ENCODE data around the gene B4GALT2.

B4GALT2 gene

GRCh38 chr1:44038876-44039657, 60.1 kb downstream of the B4GALT2 start:
- 0 out of 22 replicates have a peak, but pooled peaks cover 0 to 6% (median 0%) of the 10 kb centered on the region in 11 experiments for H4K20me1 ChIP-seq
- no peaks in the 10 kb centered on the region for H3K9me3 ChIP-seq (replicated peaks in 1 of 11)
- no peak overlapping the region for H3K4me3 ChIP-seq
- H3K27ac ChIP-seq: no peak overlapping the region
- H3K4me1 ChIP-seq: peaks cover 18 to 47% (median 26%) of the 10 kb centered on the region in 10 experiments
- TF ChIP-seq Cebpa-rat (IDR thresholded peaks at IDR 0.05): no peak
- H3K4me2 ChIP-seq: peak overlapping the region in 2 of 11 experiments; percentile 6 to 24; a peak in 2 of 22 replicates
- H3K36me3 ChIP-seq: no peaks in the 10 kb centered on the region
- H3K9ac ChIP-seq: no peak overlapping the region
- no peaks in the 10 kb centered on the region for H3K27me3 ChIP-seq

GRCh38 chr1:44040418-44040817, 61.4 kb downstream of the B4GALT2 start:
- TF ChIP-seq Cebpa-rat (IDR thresholded peaks at IDR 0.05): peak in 2 of 11 experiments; percentile 45 to 57; a peak in 5 of 22 replicates
- H3K4me2 ChIP-seq: peak overlapping the region in 8 of 11 experiments; percentile 17 to 68 (median 46); a peak in 13 of 22 replicates
- H4K20me1 ChIP-seq: 0 out of 22 replicates have a peak, but pooled peaks cover 0 to 6% (median 0%) of the 10 kb centered on the region in 11 experiments
- H3K27ac ChIP-seq: no peak overlapping the region
- no peak overlapping the region for H3K4me3 ChIP-seq
- H3K9me3 ChIP-seq (replicated peaks in 1 of 11): no peaks in the 10 kb centered on the region
- H3K36me3 ChIP-seq: no peaks in the 10 kb centered on the region
- peaks cover 18 to 52% (median 27%) of the 10 kb centered on the region in 10 experiments for H3K4me1 ChIP-seq
- no peak overlapping the region for H3K9ac ChIP-seq
- no peaks in the 10 kb centered on the region for H3K27me3 ChIP-seq
